ENCODE results near the gene AHRR. TPM values are rescaled to one million over a fixed set of nuclear protein-coding genes. Genes with fewer than 3 reads are reported as not detected.

AHRR gene
- total RNA-seq, 1 experiment from 2014 or later: 2.2 TPM

GRCh38 chr5:441996-442334 is 120.5 kb downstream of the AHRR start:
- peaks cover 12% of the 10 kb centered on the region for H3K23me2 ChIP-seq (ENCODE audit: insufficient read length, low read depth, low read length, poor library complexity, severe bottlenecking)
- DNase-seq: peak; percentile 20
- Mint-ChIP-seq H3K4me1 (peaks cover 8 to 10% of the 10 kb centered on the region in 2 experiments; a peak in 3 of 4 replicates), H3K9me3 (0 out of 5 replicates have a peak, but pooled peaks cover 0 to 3% of the 10 kb centered on the region in 2 experiments), H3K27ac (no peak overlapping the region), H3K27me3 (ENCODE audit: low read depth) (peaks cover 25% of the 10 kb centered on the region), H3K36me3 (ENCODE audit: insufficient read depth in 1 of 3, low read depth in 3 of 3) (peaks cover 4 to 9% (median 7%) of the 10 kb centered on the region in 3 experiments; a peak in 6 of 7 replicates), H3K4me3 (peak overlapping the region; percentile 94 to 98)
- no peak for TF ChIP-seq CTCF (conservative IDR thresholded peaks at IDR 0.05)
- no peak overlapping the region for H4K5ac ChIP-seq (ENCODE audit: insufficient read length, low read depth, low read length)
- H4K91ac ChIP-seq (ENCODE audit: insufficient read length, low read depth, low read length): no peak overlapping the region
- H2BK20ac ChIP-seq (ENCODE audit: low read depth, low read length, poor library complexity, severe bottlenecking): no peak overlapping the region
- H2BK12ac ChIP-seq (ENCODE audit: insufficient read length, low read depth, low read length): no peak overlapping the region
- no peak overlapping the region for H3K9ac ChIP-seq (ENCODE audit: extremely low read depth, insufficient read length, low read length)
- H3K4ac ChIP-seq (ENCODE audit: low read depth, low read length): no peak overlapping the region
- peaks cover 6% of the 10 kb centered on the region; the same call in 1 of the 2 replicates for H3K79me2 ChIP-seq (ENCODE audit: insufficient read depth, low read length)
- no peak overlapping the region for H3T11ph ChIP-seq (ENCODE audit: low read length)
- no peak overlapping the region for H3K56ac ChIP-seq (ENCODE audit: insufficient read length, low read depth, low read length)
- H3K4me2 ChIP-seq (ENCODE audit: insufficient read depth, insufficient read length, low read length): peak overlapping the region; percentile 89
- H2AFZ ChIP-seq (ENCODE audit: low read length): no peak overlapping the region
- H2BK5ac ChIP-seq (ENCODE audit: insufficient read length, low read length): no peak overlapping the region
- no peak overlapping the region for H3K23ac ChIP-seq (ENCODE audit: insufficient read length, low read depth, low read length)
- H3K27me3 ChIP-seq (ENCODE audit: insufficient read depth, low read length): no peaks in the 10 kb centered on the region
- no peak overlapping the region for H3K27ac ChIP-seq (ENCODE audit: insufficient read length, low read depth, low read length)
- peaks cover 10% of the 10 kb centered on the region for H3K79me1 ChIP-seq (ENCODE audit: insufficient read depth, low read depth, low read length, poor library complexity, severe bottlenecking)
- no peak overlapping the region for H3K14ac ChIP-seq (ENCODE audit: insufficient read depth, low read length)
- no peaks in the 10 kb centered on the region for H3K4me1 ChIP-seq (ENCODE audit: insufficient read depth, low read length)
- WGBS (ENCODE audit: extremely low coverage, insufficient read length, low lambda C conversion rate): no CpG with 5 or more reads among the region's 5 CpGs
- H3K18ac ChIP-seq (ENCODE audit: insufficient read length, low read depth, low read length): no peak overlapping the region
- H2AK5ac ChIP-seq (ENCODE audit: insufficient read length, low read length): no peak overlapping the region
- H2BK120ac ChIP-seq (ENCODE audit: low read depth, low read length, poor library complexity, severe bottlenecking): no peak overlapping the region
- H2BK15ac ChIP-seq (ENCODE audit: low read depth, low read length): no peak overlapping the region
- H3K9me3 ChIP-seq (ENCODE audit: control insufficient read depth, low read depth, low read length): no peaks in the 10 kb centered on the region
- no peaks in the 10 kb centered on the region for H4K20me1 ChIP-seq (ENCODE audit: control insufficient read depth, insufficient read depth, insufficient read length)
- H4K8ac ChIP-seq (replicated peaks; ENCODE audit: insufficient read length, low read depth, low read length): no peak overlapping the region
